ENCODE data around the gene TMEM30A. TPM values are rescaled to one million over a fixed set of nuclear protein-coding genes. Genes with fewer than 3 reads are reported as not detected.
A peak's percentile ranks its signal among the peaks of the same experiment; 100 is the strongest.

TMEM30A gene
- total RNA-seq, 1 donor from 2014 or later = 57.0 TPM

GRCh38 chr6:75285283-75285639 lies 669 bp upstream of the TMEM30A start:
- intact Hi-C loops (cut with micrococcal nuclease) = loop anchor here (1.0 to 2.0 kb wide), 3 partner anchors 19 to 1764 kb away; partner anchors contain the start of gene EEF1A1
- H3K4me3 Mint-ChIP-seq = no peak overlapping the region
- H3K27me3 Mint-ChIP-seq = no peaks in the 10 kb centered on the region
- H3K27ac Mint-ChIP-seq = no peak overlapping the region
- no peak for DNase-seq
- H3K4me1 Mint-ChIP-seq = peaks cover 25% of the 10 kb centered on the region
- H3K36me3 Mint-ChIP-seq (ENCODE audit: low read depth) = peaks cover 2% of the 10 kb centered on the region
- no peaks in the 10 kb centered on the region for H3K9me3 Mint-ChIP-seq

GRCh38 chr6:75283907-75284631 lies 523 bp downstream of the TMEM30A start:
- Mint-ChIP-seq H3K9me3 (no peaks in the 10 kb centered on the region), H3K27ac (no peak overlapping the region), H3K27me3 (no peaks in the 10 kb centered on the region), H3K4me1 (peaks cover 34% of the 10 kb centered on the region), H3K36me3 (ENCODE audit: low read depth) (peaks cover 4% of the 10 kb centered on the region), H3K4me3 (no peak overlapping the region)
- intact Hi-C loops (cut with micrococcal nuclease) = loop anchor here (1.0 to 5.0 kb wide), 6 partner anchors 41 to 1763 kb away; partner anchors contain the start of genes COX7A2, EEF1A1 and SLC17A5
- DNase-seq = no peak

GRCh38 chr6:75282706-75283105 lies 1.9 kb downstream of the TMEM30A start:
- H3K9me3 Mint-ChIP-seq = no peaks in the 10 kb centered on the region
- peak overlapping the region; percentile 65 for H3K27ac Mint-ChIP-seq
- no peaks in the 10 kb centered on the region for H3K27me3 Mint-ChIP-seq
- H3K4me1 Mint-ChIP-seq = peaks cover 42% of the 10 kb centered on the region
- intact Hi-C loops (cut with micrococcal nuclease) = loop anchor here (5.0 kb wide), 2 partner anchors 1630 to 1700 kb away; partner anchors contain the start of gene SLC17A5
- peak overlapping the region; percentile 74 for H3K4me3 Mint-ChIP-seq
- no peak for DNase-seq
- H3K36me3 Mint-ChIP-seq (ENCODE audit: low read depth) = peaks cover 11% of the 10 kb centered on the region

GRCh38 chr6:75281653-75282052 lies 2.9 kb downstream of the TMEM30A start:
- peak overlapping the region; percentile 54 for H3K27ac Mint-ChIP-seq
- intact Hi-C loops (cut with micrococcal nuclease) = loop anchor here (5.0 kb wide), 2 partner anchors 1629 to 1699 kb away; partner anchors contain the start of gene SLC17A5
- H3K9me3 Mint-ChIP-seq = peaks cover 4% of the 10 kb centered on the region
- H3K27me3 Mint-ChIP-seq = no peaks in the 10 kb centered on the region
- H3K4me3 Mint-ChIP-seq = peak overlapping the region; percentile 77
- no peak for DNase-seq
- peaks cover 35% of the 10 kb centered on the region for H3K4me1 Mint-ChIP-seq
- H3K36me3 Mint-ChIP-seq (ENCODE audit: low read depth) = peaks cover 15% of the 10 kb centered on the region

- Mint-ChIP-seq H3K9me3 (peaks cover 7% of the 10 kb centered on the region), H3K36me3 (ENCODE audit: low read depth) (peaks cover 27% of the 10 kb centered on the region), H3K27ac (no peak overlapping the region), H3K4me3 (peak overlapping the region; percentile 8), H3K27me3 (no peaks in the 10 kb centered on the region), H3K4me1 (peaks cover 39% of the 10 kb centered on the region)
- intact Hi-C loops (cut with micrococcal nuclease) = loop anchor here (5.0 kb wide), 2 partner anchors 1628 to 1698 kb away; partner anchors contain the start of gene SLC17A5
- no peak for DNase-seq
These were observed 4.3 kb downstream of the TMEM30A start for GRCh38 chr6:75280131-75280855.

- Mint-ChIP-seq H3K27me3 (no peaks in the 10 kb centered on the region), H3K36me3 (ENCODE audit: low read depth) (peaks cover 32% of the 10 kb centered on the region), H3K4me1 (peaks cover 43% of the 10 kb centered on the region), H3K4me3 (no peak overlapping the region), H3K9me3 (peaks cover 7% of the 10 kb centered on the region), H3K27ac (no peak overlapping the region)
- no peak for DNase-seq
- intact Hi-C loops (cut with micrococcal nuclease) = no loop called here
These were observed 5.2 kb downstream of the TMEM30A start for GRCh38 chr6:75279418-75279817.

- Mint-ChIP-seq H3K4me1 (peaks cover 45% of the 10 kb centered on the region), H3K27me3 (no peaks in the 10 kb centered on the region), H3K27ac (peak overlapping the region; percentile 82), H3K36me3 (ENCODE audit: low read depth) (peaks cover 40% of the 10 kb centered on the region), H3K4me3 (peak overlapping the region; percentile 43), H3K9me3 (peaks cover 7% of the 10 kb centered on the region)
- intact Hi-C loops (cut with micrococcal nuclease) = no loop called here
- no peak for DNase-seq
These were observed 6.0 kb downstream of the TMEM30A start for GRCh38 chr6:75278474-75279077.

GRCh38 chr6:75275067-75275466 lies 9.5 kb downstream of the TMEM30A start:
- Mint-ChIP-seq H3K9me3 (peaks cover 11% of the 10 kb centered on the region), H3K4me1 (peaks cover 51% of the 10 kb centered on the region), H3K36me3 (ENCODE audit: low read depth) (peaks cover 67% of the 10 kb centered on the region), H3K27ac (peak overlapping the region; percentile 14), H3K27me3 (no peaks in the 10 kb centered on the region), H3K4me3 (no peak overlapping the region)
- intact Hi-C loops (cut with micrococcal nuclease) = no loop called here
- no peak for DNase-seq

- Mint-ChIP-seq H3K27me3 (no peaks in the 10 kb centered on the region), H3K4me3 (no peak overlapping the region), H3K36me3 (ENCODE audit: low read depth) (peaks cover 63% of the 10 kb centered on the region), H3K27ac (peak overlapping the region; percentile 45), H3K4me1 (peaks cover 45% of the 10 kb centered on the region), H3K9me3 (peaks cover 11% of the 10 kb centered on the region)
- DNase-seq = no peak
- intact Hi-C loops (cut with micrococcal nuclease) = no loop called here
These were observed 11.6 kb downstream of the TMEM30A start for GRCh38 chr6:75273009-75273408.

GRCh38 chr6:75272145-75272840 lies 12.3 kb downstream of the TMEM30A start:
- intact Hi-C loops (cut with micrococcal nuclease) = no loop called here
- peaks cover 63% of the 10 kb centered on the region for H3K36me3 Mint-ChIP-seq (ENCODE audit: low read depth)
- peak overlapping the region; percentile 45 for H3K27ac Mint-ChIP-seq
- no peak overlapping the region for H3K4me3 Mint-ChIP-seq
- H3K9me3 Mint-ChIP-seq = peaks cover 11% of the 10 kb centered on the region
- peaks cover 50% of the 10 kb centered on the region for H3K4me1 Mint-ChIP-seq
- no peak for DNase-seq
- no peaks in the 10 kb centered on the region for H3K27me3 Mint-ChIP-seq

- peaks cover 4% of the 10 kb centered on the region for H3K9me3 Mint-ChIP-seq
- intact Hi-C loops (cut with micrococcal nuclease) = loop anchor here (1.0 kb wide), 1 partner anchor 257 kb away; no protein-coding TSS in a partner anchor
- peaks cover 35% of the 10 kb centered on the region for H3K4me1 Mint-ChIP-seq
- no peak overlapping the region for H3K27ac Mint-ChIP-seq
- no peak for DNase-seq
- peaks cover 41% of the 10 kb centered on the region for H3K36me3 Mint-ChIP-seq (ENCODE audit: low read depth)
- H3K27me3 Mint-ChIP-seq = no peaks in the 10 kb centered on the region
- H3K4me3 Mint-ChIP-seq = no peak overlapping the region
These were observed 15.6 kb downstream of the TMEM30A start for GRCh38 chr6:75268988-75269354.

- Mint-ChIP-seq H3K27me3 (no peaks in the 10 kb centered on the region), H3K36me3 (ENCODE audit: low read depth) (peaks cover 39% of the 10 kb centered on the region), H3K4me1 (peaks cover 33% of the 10 kb centered on the region), H3K4me3 (no peak overlapping the region), H3K9me3 (peaks cover 4% of the 10 kb centered on the region), H3K27ac (peak overlapping the region; percentile 3)
- DNase-seq = no peak
- intact Hi-C loops (cut with micrococcal nuclease) = loop anchor here (1.0 kb wide), 1 partner anchor 258 kb away; no protein-coding TSS in a partner anchor
These were observed 16.2 kb downstream of the TMEM30A start for GRCh38 chr6:75268121-75268987.

Measured in activated CD4-positive, alpha-beta T cell treated with anti-CD3 and anti-CD28 coated beads, Interleukin-2, amount 10 ng/mL, durations not matched to agents 24 days and 14 days (primary cell).